LNCaP clone FGC (cell line): ENCODE measurements around the gene BCL2L1.
"Not testable (repeated sequence)": the region's sequence is repeated elsewhere in the genome, so short reads cannot be mapped to it uniquely, and the experiment has no call there.

Experiments used
- DNase-seq: peaks from one replicate; pipeline ENCODE4 v3.0.0-alpha.2; 2011; ENCODE audit warnings: low read depth
- H3K4me3 ChIP-seq: 2 replicates; pipeline ENCODE4 v1.5.1; 2011; ENCODE audit warnings: mild to moderate bottlenecking, low read depth, low read length, control low read depth
- TF ChIP-seq, protein P1 (sequence below): IDR thresholded peaks from 2 replicates; pipeline ENCODE4 v1.5.1; 2012; ENCODE audit warnings: mild to moderate bottlenecking; ENCODE audit not compliant: control insufficient read depth, insufficient read depth; ENCODE audit errors: extremely low read depth

BCL2L1 gene

DNA sequence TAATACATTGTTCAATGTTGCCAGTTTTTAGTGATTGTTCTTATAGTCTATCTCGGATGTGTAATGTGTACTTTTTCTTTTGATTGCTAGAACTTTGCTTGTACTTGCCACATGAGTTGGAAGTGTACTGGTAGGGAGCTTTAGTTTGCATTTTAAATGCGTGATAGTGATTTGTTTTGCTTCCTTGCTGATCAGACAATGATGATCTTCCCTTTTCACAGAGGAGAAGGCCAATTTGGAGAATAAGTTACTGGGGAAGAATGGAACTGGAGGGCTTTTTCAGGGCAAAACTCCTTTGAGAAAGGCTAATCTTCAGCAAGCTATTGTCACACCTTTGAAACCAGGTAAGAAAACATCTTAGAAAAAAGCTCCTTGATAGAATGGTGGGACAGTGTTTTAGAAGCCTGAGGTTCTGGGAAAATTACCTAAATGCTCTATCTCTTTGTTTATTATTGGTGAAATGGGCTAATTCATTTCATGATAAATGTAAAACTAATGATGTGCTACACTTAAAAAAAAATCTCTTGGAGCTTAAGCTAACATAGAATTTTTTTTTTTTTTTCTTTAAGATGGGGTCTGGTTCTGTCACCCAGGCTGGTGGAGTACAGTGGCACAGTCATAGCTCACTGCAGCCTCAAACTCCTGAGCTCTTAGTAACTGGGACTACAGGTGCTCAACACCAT is 37.3 kb upstream of the BCL2L1 start:
- TF ChIP-seq, protein P1, sequence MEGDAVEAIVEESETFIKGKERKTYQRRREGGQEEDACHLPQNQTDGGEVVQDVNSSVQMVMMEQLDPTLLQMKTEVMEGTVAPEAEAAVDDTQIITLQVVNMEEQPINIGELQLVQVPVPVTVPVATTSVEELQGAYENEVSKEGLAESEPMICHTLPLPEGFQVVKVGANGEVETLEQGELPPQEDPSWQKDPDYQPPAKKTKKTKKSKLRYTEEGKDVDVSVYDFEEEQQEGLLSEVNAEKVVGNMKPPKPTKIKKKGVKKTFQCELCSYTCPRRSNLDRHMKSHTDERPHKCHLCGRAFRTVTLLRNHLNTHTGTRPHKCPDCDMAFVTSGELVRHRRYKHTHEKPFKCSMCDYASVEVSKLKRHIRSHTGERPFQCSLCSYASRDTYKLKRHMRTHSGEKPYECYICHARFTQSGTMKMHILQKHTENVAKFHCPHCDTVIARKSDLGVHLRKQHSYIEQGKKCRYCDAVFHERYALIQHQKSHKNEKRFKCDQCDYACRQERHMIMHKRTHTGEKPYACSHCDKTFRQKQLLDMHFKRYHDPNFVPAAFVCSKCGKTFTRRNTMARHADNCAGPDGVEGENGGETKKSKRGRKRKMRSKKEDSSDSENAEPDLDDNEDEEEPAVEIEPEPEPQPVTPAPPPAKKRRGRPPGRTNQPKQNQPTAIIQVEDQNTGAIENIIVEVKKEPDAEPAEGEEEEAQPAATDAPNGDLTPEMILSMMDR = no peak
- no peak for DNase-seq

DNA sequence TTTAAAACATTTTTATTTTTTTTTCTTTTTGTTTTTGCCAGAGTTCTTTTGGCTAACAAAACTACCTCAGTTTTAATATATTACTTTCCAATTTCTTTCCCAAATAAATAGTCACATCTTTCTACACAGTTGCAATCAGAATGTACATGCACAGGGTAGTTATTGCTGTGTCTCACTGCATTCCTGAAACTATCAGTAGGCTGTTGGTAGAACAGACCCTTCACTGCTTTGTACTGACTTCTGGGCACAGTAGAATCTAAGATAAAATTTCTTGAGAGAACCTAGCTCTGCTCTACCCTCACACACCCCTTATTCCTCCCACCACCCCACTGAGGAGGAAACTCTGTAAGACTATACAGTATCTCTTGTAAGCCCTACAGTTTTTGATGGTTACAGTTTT is 36.3 kb upstream of the BCL2L1 start:
- TF ChIP-seq, protein P1 = no peak
- H3K4me3 ChIP-seq = no peak overlapping the region
- DNase-seq = no peak

More for the DNA sequence above, 37.3 kb upstream of the BCL2L1 start:
- H3K4me3 ChIP-seq = no peak overlapping the region

DNA sequence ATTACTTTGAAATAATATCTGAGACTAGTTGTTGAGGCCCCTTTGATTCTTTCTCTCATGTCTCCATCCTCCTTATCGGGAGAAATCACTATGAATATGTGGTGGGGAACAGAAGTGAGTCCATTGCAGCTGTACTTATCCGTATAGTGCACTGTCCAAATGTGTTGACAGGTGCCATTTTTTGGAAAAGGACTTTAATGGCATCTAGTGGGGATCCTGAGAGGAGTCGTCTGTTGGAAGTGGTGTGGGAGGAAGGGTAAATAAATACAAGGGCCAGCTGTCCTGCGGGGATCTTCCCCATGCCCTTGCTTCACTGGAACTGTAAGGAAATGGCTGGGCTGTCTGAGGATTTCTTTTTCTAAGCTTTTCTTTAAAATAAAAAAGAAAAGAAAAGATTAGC is 35.9 kb upstream of the BCL2L1 start:
- no peak overlapping the region for H3K4me3 ChIP-seq
- TF ChIP-seq, protein P1 = no peak
- DNase-seq = no peak

DNA sequence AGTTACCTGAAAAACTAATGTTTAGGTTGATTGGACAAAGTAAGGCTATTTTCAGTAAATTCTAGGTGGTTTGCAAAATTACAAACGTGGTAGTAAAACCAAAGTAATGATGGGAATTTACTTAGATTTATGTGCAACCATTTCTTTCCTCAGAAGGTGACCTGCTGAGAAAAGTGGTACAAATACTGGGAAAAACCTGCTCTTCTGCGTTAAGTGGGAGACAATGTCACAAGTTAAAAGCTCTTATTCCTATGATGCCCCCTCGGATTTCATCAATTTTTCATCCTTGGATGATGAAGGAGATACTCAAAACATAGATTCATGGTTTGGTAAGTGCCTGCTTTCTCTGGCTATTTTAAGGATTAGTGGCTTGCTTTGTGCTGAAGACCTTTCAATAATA is 34.6 kb upstream of the BCL2L1 start:
- TF ChIP-seq, protein P1 = no peak
- H3K4me3 ChIP-seq = no peak overlapping the region
- DNase-seq = no peak

DNA sequence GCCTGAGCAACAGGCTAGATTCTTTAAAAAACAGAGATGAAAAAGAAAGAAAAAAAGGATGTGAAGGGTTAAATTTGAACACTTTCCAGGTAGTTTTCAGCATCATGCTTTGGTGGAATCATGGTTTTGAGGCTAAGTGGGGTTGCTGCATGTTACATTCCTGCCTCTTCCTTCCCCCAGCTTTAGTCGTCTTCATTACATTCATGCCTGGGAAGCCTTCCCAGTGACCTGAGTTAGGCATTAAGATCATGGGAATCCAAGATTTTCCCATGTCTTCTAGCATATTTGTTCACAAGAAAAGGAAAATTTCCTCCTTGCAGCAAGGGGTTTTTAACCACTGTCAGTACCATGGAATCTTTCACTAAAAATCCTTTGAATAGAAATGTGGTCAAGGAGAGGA is 28.5 kb upstream of the BCL2L1 start:
- no peak overlapping the region for H3K4me3 ChIP-seq
- TF ChIP-seq, protein P1 = no peak
- DNase-seq = no peak

DNA sequence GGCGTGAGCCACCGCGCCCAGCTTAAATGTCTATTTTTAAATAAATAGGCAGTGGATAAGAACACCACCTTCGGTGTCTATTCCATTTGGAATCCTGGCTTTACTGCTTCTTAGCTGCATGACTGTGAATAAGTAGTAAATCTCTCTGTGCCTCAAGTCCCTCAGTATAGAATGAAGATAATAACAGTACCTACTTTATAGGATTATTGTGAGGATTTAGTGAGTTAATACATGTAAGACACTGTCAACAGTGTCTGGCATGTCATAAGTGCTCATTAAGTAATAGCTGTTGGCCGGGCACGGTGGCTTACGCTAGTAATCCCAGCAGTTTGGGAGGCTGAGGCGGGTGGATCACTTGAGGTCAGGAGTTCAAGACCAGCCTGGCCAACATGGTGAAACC is 26.6 kb upstream of the BCL2L1 start:
- TF ChIP-seq, protein P1 = no peak
- DNase-seq = no peak
- H3K4me3 ChIP-seq = no peak overlapping the region

DNA sequence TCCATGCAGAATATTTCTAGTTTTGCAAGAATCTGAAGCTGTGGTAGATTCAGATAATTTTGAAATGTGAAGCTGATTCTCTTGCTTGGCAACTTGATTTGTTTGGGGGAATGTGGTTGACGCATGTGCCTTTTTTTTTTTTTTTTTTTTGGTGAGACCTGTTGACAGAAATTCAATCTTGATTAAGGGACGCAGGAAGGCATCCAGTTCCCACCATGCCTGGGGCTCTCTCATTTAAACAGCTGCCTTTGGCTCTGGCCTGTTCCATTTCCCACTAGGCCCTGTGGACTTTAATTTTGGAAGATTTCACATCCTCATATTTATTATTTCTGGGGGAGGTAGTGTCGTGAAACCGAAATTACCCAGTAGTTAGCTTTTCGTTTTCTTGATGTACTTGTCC is 25.0 kb upstream of the BCL2L1 start:
- no peak overlapping the region for H3K4me3 ChIP-seq
- TF ChIP-seq, protein P1 = no peak
- no peak for DNase-seq

DNA sequence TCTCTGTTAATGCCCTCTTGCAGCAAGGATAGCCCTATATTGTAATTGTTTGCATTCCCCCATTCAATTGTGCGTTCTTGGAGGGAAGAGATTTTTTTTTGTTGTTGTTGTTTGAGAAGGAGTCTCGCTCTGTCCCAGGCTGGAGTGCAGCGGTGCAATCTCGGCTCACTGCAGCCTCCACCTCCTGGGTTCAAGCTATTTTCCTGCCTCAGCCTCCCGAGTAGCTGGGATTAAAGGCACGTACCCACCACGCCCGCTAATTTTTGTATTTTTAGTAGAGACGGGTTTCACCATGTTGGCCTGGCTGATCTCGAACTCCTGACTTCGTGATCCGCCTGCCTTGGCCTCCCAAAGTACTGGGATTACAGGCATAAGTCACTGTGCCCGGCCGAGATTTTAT is 24.4 kb upstream of the BCL2L1 start:
- not testable (repeated sequence) for DNase-seq, H3K4me3 ChIP-seq
